Activated CD8-positive, alpha-beta memory T cell treated with anti-CD3 and anti-CD28 coated beads, Interleukin-2, amount 50 U/mL, for 24 hours (primary cell): ENCODE data around the gene HAVCR1.
"Not testable (repeated sequence)": the region's sequence is repeated elsewhere in the genome, so short reads cannot be mapped to it uniquely, and the experiment has no call there.

Experiments
- DNase-seq: peaks from one replicate; pipeline ENCODE4 v3.0.0-alpha.2; 2020; ENCODE audit errors: extremely low read depth

Gene HAVCR1

DNA sequence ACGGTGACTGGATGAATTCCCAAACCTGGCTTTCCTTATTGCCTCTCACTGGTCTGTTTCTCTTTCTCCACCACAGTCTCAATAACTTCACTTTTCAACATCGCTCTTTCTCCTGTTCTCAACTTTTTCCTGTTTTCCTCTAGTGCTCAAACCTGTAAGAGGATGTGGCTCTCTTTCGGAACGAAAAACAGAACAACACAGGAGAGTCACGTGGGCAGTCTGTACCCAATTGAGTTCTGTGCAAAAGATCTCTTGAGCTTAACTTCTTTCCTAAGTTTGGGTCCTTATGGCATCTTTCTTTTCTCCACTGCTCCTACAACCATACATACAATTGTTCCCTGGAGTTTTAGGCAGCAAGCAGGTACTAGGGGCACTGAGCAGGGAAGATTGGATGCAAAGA lies 8.9 kb downstream of the HAVCR1 start:
- no peak for DNase-seq

GRCh38 chr5:157049605-157050004 lies 9.3 kb downstream of the HAVCR1 start:
- no peak for DNase-seq

DNA sequence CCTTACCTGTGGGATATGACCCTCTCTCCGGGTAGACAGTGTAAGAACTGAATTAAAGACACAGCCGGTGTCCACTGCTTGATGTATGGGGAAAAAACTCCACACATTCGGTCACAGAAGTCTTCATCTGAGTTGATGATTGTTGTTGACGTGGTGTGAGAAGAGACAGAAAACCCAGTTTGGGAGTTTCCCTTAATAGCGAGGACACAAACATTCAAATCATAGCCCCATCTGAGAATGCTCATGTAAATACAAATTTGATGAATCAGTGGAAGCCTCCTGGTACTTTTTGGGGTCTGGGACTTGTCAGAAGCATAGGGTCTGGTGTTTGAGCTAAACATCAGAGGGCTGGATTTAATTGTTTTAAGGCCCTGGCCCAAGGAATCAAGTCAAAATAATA lies 11.0 kb downstream of the HAVCR1 start:
- DNase-seq: no peak

DNA sequence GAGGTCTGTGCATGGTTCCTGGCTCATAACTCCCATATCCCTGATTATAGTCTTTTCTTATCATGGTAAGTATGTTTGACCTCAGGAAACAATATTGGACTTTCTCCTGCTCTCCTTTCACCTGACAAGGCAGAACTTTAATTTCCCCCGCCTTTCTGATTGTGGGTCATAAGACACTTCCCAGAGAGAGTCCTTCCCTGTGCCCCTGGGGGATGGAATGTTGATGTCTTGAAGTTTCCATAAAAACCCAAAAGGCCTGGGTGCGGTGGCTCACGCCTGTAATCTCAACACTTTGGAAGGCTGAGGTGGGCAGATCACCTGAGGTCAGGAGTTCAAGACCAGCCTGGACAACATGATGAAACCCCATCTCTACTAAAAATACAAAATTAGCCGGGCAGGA lies 11.9 kb downstream of the HAVCR1 start:
- DNase-seq: not testable (repeated sequence)

DNA sequence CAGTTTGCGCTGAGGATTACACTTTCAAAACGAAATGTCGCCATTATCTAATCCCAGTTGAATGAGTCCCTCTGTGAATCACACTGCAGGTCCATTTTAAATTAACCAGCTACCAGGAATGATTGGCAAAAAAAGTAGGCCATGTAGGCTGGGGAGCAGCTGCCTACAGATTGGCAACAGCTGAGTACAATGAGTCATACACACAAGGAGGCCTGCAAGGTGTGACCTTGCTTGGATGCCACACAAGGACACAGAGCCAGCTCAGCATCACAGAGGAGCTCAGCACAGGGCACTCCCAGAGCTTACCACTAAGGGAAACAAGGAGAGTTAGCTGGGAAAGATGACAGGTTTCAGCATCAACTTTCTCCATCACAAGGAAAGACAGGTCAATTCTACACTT lies 12.9 kb downstream of the HAVCR1 start:
- DNase-seq: no peak

GRCh38 chr5:157045601-157046000 lies 13.3 kb downstream of the HAVCR1 start:
- no peak for DNase-seq

DNA sequence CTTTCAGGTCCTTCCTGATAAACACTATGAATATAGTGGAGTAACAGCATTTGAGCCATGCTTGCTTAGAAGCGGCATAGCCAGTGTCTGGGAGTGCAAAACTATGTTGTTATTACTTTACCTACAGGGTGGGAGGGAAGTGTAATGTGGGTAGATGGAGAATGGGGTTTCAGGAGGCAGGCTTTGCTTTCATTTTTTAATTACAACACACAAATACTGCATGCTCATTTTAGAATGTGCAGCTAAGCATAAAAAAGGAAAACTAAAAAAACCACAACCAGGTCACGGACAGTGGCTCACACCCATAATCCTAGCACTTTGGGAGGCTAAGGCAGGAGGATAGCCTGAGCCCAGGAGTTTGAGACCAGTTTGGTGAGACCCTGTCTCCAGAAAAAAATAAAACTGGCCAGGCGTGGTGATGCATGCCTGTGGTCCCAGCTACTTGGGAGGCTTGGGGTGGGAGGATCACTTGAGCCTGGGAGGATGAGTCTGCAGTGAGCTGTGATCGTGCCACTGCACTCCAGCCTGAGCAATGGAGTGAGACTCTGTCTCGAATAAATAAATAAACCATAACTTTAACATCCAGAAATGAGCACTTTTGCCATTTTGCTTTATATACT lies 20.2 kb downstream of the HAVCR1 start:
- no peak for DNase-seq

GRCh38 chr5:157034106-157035072 lies 24.5 kb downstream of the HAVCR1 start:
- not testable (repeated sequence) for DNase-seq

DNA sequence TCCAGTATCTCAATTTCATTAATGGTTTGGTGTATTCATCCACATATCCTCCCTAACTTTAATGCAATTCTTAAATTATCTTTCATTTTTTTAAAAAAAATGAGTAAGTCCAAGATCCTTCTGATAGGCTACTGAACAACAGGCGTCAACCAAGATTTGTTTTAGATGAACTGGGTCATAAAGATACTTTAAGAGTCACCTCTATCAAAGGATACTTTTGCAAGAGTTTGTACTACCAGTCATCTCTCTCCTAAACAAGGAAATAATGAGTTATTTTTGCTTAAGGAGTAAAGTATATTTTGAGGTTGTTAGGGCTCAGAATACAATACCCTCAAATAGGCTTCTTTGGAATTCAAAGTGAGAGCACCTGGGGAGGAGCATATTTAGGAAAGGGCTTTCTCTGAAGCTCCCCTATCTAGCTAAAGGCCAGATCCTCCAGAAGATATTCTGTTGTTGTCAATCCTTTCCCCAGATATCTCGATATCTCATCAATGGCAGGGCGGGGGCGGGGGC lies 25.8 kb downstream of the HAVCR1 start:
- DNase-seq: no peak

GRCh38 chr5:157030692-157031091 lies 28.2 kb downstream of the HAVCR1 start:
- DNase-seq: no peak

- no peak for DNase-seq
Observed at GRCh38 chr5:157029457-157029856, 29.5 kb downstream of the HAVCR1 start.

- not testable (repeated sequence) for DNase-seq
Observed at GRCh38 chr5:157027663-157028062, 31.3 kb downstream of the HAVCR1 start.

- DNase-seq: no peak
Observed at GRCh38 chr5:157026789-157027424, 32.0 kb downstream of the HAVCR1 start.

DNA sequence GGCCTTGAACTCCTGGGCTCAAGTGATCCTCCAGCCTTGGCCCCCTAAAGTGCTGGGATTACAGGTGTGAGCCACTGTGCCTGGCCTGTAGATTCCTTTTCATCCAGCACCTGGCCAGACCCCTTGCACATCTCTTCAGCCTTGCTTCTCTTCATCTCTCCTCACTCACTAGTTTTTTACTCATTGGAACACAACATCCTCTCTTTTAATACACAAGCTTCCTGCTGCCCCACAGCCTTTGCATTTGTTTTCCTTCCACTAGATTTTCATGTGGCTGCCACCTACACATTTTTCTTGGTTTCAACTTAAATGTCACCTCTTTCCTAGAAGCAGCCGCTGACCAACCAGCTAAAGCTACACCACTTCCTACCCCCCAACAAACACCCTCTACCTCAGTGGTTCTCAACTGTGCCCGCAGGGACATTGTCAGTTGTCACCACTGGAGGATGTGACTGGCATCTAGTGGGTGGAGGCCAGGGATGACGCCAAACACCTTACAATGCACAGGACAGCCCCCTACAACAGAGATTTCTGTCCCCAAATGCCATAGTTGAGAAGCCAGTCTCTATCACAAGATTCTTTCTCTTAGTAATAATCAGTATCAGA lies 33.7 kb downstream of the HAVCR1 start:
- peak; percentile 53 for DNase-seq

DNA sequence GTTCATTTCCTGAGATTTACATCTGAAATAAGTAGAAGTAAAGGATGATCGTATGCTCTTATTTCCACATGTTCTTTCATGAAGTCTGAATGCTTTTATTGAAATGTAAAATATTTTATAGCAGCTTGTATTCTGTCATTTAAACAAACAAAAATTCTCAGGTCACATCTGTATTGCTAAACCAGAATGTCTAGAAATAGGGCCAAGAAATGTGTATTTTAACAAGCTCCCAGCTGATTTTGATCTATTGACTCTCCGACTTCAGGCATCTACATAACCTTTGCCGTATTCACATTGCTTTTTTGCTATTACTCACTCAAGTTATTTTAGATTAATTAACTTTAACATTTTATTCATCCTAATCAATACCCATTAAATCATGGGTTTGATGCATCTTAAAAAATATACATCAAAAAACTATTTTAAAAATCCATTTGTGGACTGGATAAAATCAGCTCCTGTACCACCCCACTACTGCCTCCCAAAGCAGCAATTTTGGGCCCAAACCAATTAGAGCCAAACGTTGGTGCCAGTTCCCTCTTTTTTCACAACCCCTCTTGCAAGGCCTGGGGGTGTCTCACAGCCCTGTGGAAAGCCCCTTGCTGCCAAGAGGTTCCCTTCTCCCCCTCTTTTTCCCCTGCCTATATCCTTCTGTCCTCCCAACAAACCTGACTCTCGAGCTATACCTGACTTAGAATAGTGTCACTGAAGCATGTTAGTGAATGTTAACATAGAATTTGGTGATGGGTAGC lies 34.5 kb downstream of the HAVCR1 start:
- no peak for DNase-seq

DNA sequence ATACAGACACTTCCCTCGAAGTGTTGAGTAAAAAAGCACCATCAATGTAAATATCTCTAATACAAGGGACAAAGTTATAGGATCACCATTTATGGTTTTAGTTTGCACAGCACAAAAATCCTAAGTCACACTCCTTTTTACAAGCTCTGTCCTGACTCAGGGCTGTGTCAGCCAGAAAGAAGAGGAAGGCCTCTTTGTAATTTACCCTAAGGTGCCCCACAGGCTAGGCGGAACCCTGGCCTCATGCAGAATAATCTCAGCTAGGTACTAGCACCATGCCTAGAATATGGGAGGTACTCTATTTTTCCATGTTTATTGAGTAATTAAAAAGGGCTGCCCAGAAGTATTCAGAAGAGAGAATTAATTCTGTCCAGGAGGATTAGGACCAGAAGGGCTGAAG lies 36.9 kb downstream of the HAVCR1 start:
- no peak for DNase-seq

DNA sequence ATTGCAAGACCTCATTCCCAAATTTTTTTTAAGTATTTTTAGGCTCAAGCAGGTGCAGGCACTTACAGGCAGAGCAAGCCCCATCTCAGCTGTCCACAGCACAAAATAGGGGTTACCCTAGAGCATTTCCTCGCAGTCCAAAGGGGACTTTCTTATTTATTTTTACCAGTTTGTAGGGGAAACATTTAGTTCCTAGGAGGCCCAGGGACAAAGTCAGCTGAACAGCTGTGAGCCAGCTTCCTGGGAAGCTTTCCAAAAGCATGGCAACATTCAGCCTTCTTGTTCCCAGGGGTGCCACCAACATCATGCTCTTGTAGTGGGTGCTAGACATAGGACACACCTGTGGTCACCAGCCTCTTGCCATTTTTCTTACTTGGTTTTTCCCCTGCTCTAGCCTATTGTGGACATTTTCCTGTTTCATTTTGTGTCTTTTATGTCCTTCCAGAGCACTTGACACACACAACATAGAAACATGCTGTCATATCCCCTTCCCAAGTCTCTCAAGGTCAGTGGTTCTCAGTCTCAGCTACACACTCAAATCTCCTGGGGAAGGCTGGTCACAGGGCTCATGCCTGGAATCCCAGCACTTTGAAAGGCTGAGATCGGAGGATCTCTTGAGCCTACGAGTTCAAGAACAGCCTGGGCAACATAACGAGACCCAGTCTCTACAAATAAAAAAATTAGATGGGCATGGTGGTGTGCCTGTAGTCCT lies 38.2 kb downstream of the HAVCR1 start:
- DNase-seq: no peak

- DNase-seq: no peak
Observed at GRCh38 chr5:157020002-157020401, 38.9 kb downstream of the HAVCR1 start.

DNA sequence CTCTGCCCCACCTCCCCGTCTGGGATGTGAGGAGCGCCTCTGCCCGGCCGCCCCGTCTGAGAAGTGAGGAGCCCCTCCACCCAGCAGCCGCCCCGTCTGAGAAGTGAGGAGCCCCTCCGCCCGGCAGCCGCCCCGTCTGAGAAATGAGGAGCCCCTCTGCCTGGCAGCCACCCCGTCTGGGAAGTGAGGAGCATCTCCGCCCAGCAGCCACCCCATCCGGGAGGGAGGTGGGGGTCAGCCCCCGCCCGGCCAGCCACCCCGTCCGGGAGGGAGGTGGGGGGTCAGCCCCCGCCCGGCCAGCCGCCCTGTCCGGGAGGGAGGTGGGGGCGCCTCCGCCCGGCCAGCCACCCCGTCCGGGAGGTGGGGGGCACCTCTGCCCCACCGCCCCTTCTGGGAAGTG lies 44.8 kb downstream of the HAVCR1 start:
- DNase-seq: not testable (repeated sequence)

DNA sequence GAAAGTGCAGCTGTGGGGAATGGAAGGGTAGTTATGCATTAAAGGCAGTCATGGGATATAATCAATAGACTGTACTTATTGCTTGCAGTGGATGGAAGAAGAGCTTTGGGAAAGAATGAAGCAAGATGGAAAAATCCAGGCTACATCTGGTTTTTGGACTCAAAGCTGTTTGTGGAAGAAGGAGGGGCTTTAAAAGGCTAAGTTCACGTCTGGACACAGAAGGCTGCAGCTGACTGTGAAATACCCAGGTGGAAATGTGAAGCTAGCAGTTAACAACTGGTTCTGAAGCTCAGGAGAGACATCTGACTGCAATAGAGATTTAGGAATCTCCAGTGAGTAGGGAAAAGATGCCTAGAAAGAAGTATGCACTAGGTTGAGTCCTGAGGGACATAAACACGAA lies 52.7 kb downstream of the HAVCR1 start:
- DNase-seq: no peak
